Immature natural killer cell (primary cell): ENCODE data around the gene ATP8B2. TPM values are rescaled to one million over a fixed set of nuclear protein-coding genes. Genes with fewer than 3 reads are reported as not detected.
"Not testable (repeated sequence)": the region's sequence is repeated elsewhere in the genome, so short reads cannot be mapped to it uniquely, and the experiment has no call there.

ENCODE experiments used
- DNase-seq, 3 donors: peaks; one replicate each; pipeline ENCODE4 v3.0.0; 2022; ENCODE audit warnings: mixed read lengths in 1 of 3
- H3K27ac Mint-ChIP-seq, 6 donors: one replicate each; pipeline ENCODE4 v1.8.0; 2020; ENCODE audit warnings: mixed read lengths in 6 of 6, mild to moderate bottlenecking in 5 of 6, inconsistent platforms in 4 of 6, moderate library complexity in 3 of 6
- H3K27me3 Mint-ChIP-seq, 3 donors: one replicate each; pipeline ENCODE4 v1.8.0; 2020 to 2021; ENCODE audit warnings: low read depth in 3 of 3, mild to moderate bottlenecking in 3 of 3, mixed read lengths in 3 of 3, moderate library complexity in 3 of 3, inconsistent platforms in 1 of 3
- H3K36me3 Mint-ChIP-seq, 3 donors: one replicate each; pipeline ENCODE4 v1.8.0; 2020; ENCODE audit warnings: mixed read lengths in 3 of 3, inconsistent platforms in 2 of 3, mild to moderate bottlenecking in 2 of 3
- H3K4me1 Mint-ChIP-seq, 2 donors: one replicate each; pipeline ENCODE4 v1.8.0; 2020; ENCODE audit warnings: inconsistent platforms in 2 of 2, mild to moderate bottlenecking in 2 of 2, mixed read lengths in 2 of 2, moderate library complexity in 1 of 2
- H3K4me3 Mint-ChIP-seq, 5 donors: one replicate each; pipeline ENCODE4 v1.8.0; 2020; ENCODE audit warnings: mild to moderate bottlenecking in 5 of 5, mixed read lengths in 5 of 5, inconsistent platforms in 3 of 5, moderate library complexity in 3 of 5
- H3K9me3 Mint-ChIP-seq, 6 donors: one replicate each; pipeline ENCODE4 v1.8.0; 2020; ENCODE audit warnings: mild to moderate bottlenecking in 6 of 6, mixed read lengths in 6 of 6, inconsistent platforms in 4 of 6, moderate library complexity in 3 of 6
- polyA plus RNA-seq, 3 donors: library from polyadenylated mRNA; unstranded; fragments of 300-500 nt; fragmentation: Illumina TruSeq; gene quantifications; one replicate each; pipeline ENCODE4 v1.2.3, GENCODE V29; 2021

The ATP8B2 gene
- polyA plus RNA-seq, 3 donors from 2014 or later, result 8.5 to 27.4 (median 16.5) TPM

GRCh38 chr1:154313066-154313356 is 12.3 kb upstream of the ATP8B2 start:
- Mint-ChIP-seq H3K4me1 (no peaks in the 10 kb centered on the region), H3K36me3 (no peaks in the 10 kb centered on the region), H3K4me3 (no peak overlapping the region), H3K27ac (peak overlapping the region in 1 of 6 donors; percentile 16), H3K9me3 (no peaks in the 10 kb centered on the region), H3K27me3 (peaks cover 2 to 8% (median 3%) of the 10 kb centered on the region in 3 donors)
- no peak for DNase-seq

- not testable (repeated sequence) for H3K4me1 Mint-ChIP-seq, DNase-seq, H3K36me3 Mint-ChIP-seq, H3K9me3 Mint-ChIP-seq, H3K4me3 Mint-ChIP-seq, H3K27me3 Mint-ChIP-seq, H3K27ac Mint-ChIP-seq
Measured at GRCh38 chr1:154314226-154314625, 11.1 kb upstream of the ATP8B2 start.

GRCh38 chr1:154316704-154317103 is 8.6 kb upstream of the ATP8B2 start:
- no peak overlapping the region for H3K27ac Mint-ChIP-seq
- H3K9me3 Mint-ChIP-seq, result no peaks in the 10 kb centered on the region
- H3K4me3 Mint-ChIP-seq, result no peak overlapping the region
- H3K4me1 Mint-ChIP-seq, result no peaks in the 10 kb centered on the region
- peaks cover 0 to 6% (median 4%) of the 10 kb centered on the region in 3 donors for H3K27me3 Mint-ChIP-seq
- H3K36me3 Mint-ChIP-seq, result no peaks in the 10 kb centered on the region
- no peak for DNase-seq

- no peak for DNase-seq
- H3K9me3 Mint-ChIP-seq, result no peaks in the 10 kb centered on the region
Measured at GRCh38 chr1:154318386-154318785, 6.9 kb upstream of the ATP8B2 start.

GRCh38 chr1:154320882-154321608 is 4.3 kb upstream of the ATP8B2 start, which contains the start of gene AQP10:
AQP10 (plus strand) TSS chr1:154321093; CDS start chr1:154321156, 63 bp downstream.
- H3K4me1 Mint-ChIP-seq, result peaks cover 12% of the 10 kb centered on the region in 2 donors
- peaks cover 0 to 9% (median 7%) of the 10 kb centered on the region in 3 donors for H3K27me3 Mint-ChIP-seq
- DNase-seq, result no peak
- H3K4me3 Mint-ChIP-seq, result no peak within 1 kb of the TSS
- H3K9me3 Mint-ChIP-seq, result no peaks in the 10 kb centered on the region
- H3K36me3 Mint-ChIP-seq, result no peaks in the 10 kb centered on the region
- no peak within 1 kb of the TSS for H3K27ac Mint-ChIP-seq

More at GRCh38 chr1:154318386-154318785, 6.9 kb upstream of the ATP8B2 start:
- Mint-ChIP-seq H3K27me3 (peaks cover 2 to 9% (median 4%) of the 10 kb centered on the region in 3 donors), H3K36me3 (no peaks in the 10 kb centered on the region), H3K4me1 (no peaks in the 10 kb centered on the region), H3K4me3 (no peak overlapping the region), H3K27ac (no peak overlapping the region)

- not testable (repeated sequence) for H3K27me3 Mint-ChIP-seq, H3K9me3 Mint-ChIP-seq, DNase-seq, H3K4me3 Mint-ChIP-seq, H3K36me3 Mint-ChIP-seq, H3K27ac Mint-ChIP-seq
- H3K4me1 Mint-ChIP-seq, result peaks cover 17% of the 10 kb centered on the region in 2 donors
Measured at GRCh38 chr1:154321609-154321934, 3.8 kb upstream of the ATP8B2 start.

- peaks cover 33 to 35% of the 10 kb centered on the region in 2 donors for H3K4me1 Mint-ChIP-seq
- peak overlapping the region in 2 of 5 donors; percentile 10 to 44 for H3K4me3 Mint-ChIP-seq
- H3K36me3 Mint-ChIP-seq, result no peaks in the 10 kb centered on the region
- peaks cover 5 to 7% (median 7%) of the 10 kb centered on the region in 3 donors for H3K27me3 Mint-ChIP-seq
- no peak overlapping the region for H3K27ac Mint-ChIP-seq
- DNase-seq, result no peak
- peaks cover 0 to 1% (median 0%) of the 10 kb centered on the region in 6 donors for H3K9me3 Mint-ChIP-seq
Measured at GRCh38 chr1:154323493-154323892, 1.8 kb upstream of the ATP8B2 start.

- Mint-ChIP-seq H3K4me1 (peaks cover 37 to 39% of the 10 kb centered on the region in 2 donors), H3K4me3 (peak overlapping the region in 4 of 5 donors; percentile 92 to 96 (median 94)), H3K9me3 (peaks cover 0 to 1% (median 0%) of the 10 kb centered on the region in 6 donors), H3K36me3 (no peaks in the 10 kb centered on the region), H3K27me3 (peaks cover 5 to 7% (median 7%) of the 10 kb centered on the region in 3 donors), H3K27ac (peak overlapping the region in 2 of 6 donors; percentile 22 to 88)
- no peak for DNase-seq
Measured at GRCh38 chr1:154324241-154324640, 1.1 kb upstream of the ATP8B2 start.

GRCh38 chr1:154325583-154326545 is 539 bp downstream of the ATP8B2 start:
- H3K4me3 Mint-ChIP-seq, result peak overlapping the region; percentile 89 to 93 (median 92)
- peaks cover 51 to 56% of the 10 kb centered on the region in 2 donors for H3K4me1 Mint-ChIP-seq
- peaks cover 4 to 7% (median 7%) of the 10 kb centered on the region in 3 donors for H3K27me3 Mint-ChIP-seq
- DNase-seq, result peak; percentile 27 to 32 (median 32)
- peak overlapping the region; percentile 87 to 95 (median 90) for H3K27ac Mint-ChIP-seq
- peaks cover 0 to 1% (median 0%) of the 10 kb centered on the region in 6 donors for H3K9me3 Mint-ChIP-seq
- peaks cover 0 to 3% (median 3%) of the 10 kb centered on the region in 3 donors for H3K36me3 Mint-ChIP-seq

- peaks cover 1 to 10% (median 4%) of the 10 kb centered on the region in 3 donors for H3K36me3 Mint-ChIP-seq
- H3K27me3 Mint-ChIP-seq, result peaks cover 4 to 9% (median 7%) of the 10 kb centered on the region in 3 donors
- peaks cover 0 to 1% (median 0%) of the 10 kb centered on the region in 6 donors for H3K9me3 Mint-ChIP-seq
- H3K4me3 Mint-ChIP-seq, result peak overlapping the region; percentile 89 to 93 (median 92)
- H3K4me1 Mint-ChIP-seq, result peaks cover 56 to 65% of the 10 kb centered on the region in 2 donors
- no peak for DNase-seq
- peak overlapping the region; percentile 85 to 95 (median 90) for H3K27ac Mint-ChIP-seq
Measured at GRCh38 chr1:154326546-154327465, 1.5 kb downstream of the ATP8B2 start.

GRCh38 chr1:154327466-154328317 is 2.4 kb downstream of the ATP8B2 start:
- no peak for DNase-seq
- Mint-ChIP-seq H3K27me3 (peaks cover 4 to 9% (median 5%) of the 10 kb centered on the region in 3 donors), H3K4me3 (peak overlapping the region; percentile 82 to 91 (median 86)), H3K27ac (peak overlapping the region; percentile 84 to 92 (median 88)), H3K4me1 (peaks cover 59 to 66% of the 10 kb centered on the region in 2 donors), H3K9me3 (peaks cover 0 to 1% (median 0%) of the 10 kb centered on the region in 6 donors), H3K36me3 (peaks cover 4 to 19% (median 8%) of the 10 kb centered on the region in 3 donors)
